Measurements from ENCODE around the gene MRPL16. TPM values are rescaled to one million over a fixed set of nuclear protein-coding genes. Genes with fewer than 3 reads are reported as not detected.

The MRPL16 gene
- total RNA-seq, 1 donor from 2014 or later: 81.8 TPM

DNA sequence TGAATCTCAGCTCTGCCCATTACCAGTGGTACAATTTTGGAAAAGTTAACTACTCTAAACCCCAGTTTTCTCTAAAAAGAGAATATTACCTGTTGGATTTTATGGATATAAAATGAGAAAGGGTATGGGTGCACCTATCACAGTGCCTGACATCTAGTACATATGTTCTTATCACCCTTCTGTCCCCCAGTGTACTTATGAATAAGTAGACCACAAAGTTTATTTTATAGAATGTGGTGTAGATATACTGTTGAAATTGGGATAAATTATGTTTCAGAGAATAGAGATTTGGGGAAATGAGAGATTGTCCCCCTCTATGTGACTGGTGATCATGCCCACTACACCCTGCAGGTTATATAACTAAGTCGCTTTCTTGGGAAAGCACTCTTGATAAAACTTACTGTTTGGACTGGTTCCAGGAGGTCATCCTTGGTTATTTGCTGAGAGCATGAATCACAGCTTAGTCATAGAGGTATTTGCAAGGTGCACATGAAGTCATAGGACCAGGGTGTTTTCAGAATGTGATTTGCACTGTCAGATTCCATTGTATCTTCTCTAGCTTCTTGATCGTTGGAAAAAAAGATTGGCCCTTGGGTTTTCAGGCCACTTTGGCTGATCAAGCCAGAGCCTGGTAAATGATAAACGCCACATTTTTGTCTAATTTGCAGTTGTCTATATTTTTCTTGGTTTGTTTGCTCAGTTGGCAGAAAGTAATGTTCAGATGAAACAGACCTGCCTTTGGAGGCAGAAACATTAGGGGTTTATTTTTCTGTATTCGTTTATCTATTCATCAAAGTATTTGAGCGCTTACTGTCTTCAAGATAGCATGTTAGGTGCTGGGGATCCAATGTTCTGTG, 34.1 kb downstream of the MRPL16 start:
- intact Hi-C loops (cut with micrococcal nuclease): no loop called here

DNA sequence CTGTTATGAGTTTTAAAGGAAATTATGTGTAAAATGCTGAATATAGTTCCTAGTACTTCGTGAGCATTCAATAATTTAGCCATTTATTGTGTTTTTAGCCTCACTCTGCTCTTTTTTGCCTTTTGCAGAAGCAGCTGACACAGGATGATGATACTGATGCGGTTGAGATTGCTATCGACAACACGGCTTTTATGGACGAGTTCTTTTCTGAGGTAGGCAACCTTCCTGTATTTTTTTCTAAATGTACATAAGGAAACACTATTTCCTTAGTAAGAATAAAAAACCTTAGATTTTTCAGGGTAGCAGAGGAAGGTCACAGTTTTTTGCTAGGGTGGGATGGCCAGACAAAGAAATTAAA, 37.5 kb downstream of the MRPL16 start:
- intact Hi-C loops (cut with micrococcal nuclease): loop anchor here (2.0 kb wide), 1 partner anchor 18 kb away; the partner anchor contains the start of gene STX3

DNA sequence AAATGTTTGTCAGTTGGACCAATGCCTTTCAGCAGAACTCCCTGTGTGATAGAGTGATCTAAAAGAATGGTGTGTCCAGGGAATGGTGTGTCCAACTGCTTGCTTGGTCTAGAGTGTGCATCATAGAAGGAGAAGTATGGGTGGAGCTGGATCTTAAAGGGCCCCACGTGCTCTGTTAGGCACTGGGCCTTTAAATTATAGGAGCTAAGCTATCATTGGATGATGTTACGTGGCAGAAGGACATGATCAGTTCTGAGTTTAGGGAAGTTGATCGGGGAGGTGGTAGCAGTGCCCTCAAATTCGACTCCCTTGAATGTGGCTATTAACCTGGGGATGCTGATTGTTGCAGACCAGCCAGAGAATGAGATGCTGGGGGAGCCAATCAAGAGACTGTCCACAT, 39.0 kb downstream of the MRPL16 start:
- intact Hi-C loops (cut with micrococcal nuclease): loop anchor here (2.0 kb wide), 1 partner anchor 17 kb away; the partner anchor contains the start of gene STX3

DNA sequence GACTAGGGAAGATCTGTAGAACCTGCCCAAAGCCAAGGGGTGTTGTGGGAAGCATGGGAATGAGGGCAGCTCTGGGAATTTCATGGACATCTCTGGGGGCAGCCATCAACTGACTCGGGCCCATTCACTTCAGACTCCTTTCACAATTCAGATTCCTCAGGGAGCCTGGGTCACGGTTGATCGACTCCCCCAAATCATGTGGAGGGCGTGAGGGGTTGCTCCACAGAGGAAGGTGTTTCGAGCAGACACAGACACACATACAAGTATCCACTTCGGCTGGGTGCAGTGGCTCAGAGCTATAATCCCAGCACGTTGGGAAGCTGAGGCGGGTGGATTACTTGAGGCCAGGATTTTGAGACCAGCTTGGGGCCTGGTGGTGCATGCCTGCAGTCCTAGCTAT, 39.7 kb downstream of the MRPL16 start:
- intact Hi-C loops (cut with micrococcal nuclease): no loop called here

DNA sequence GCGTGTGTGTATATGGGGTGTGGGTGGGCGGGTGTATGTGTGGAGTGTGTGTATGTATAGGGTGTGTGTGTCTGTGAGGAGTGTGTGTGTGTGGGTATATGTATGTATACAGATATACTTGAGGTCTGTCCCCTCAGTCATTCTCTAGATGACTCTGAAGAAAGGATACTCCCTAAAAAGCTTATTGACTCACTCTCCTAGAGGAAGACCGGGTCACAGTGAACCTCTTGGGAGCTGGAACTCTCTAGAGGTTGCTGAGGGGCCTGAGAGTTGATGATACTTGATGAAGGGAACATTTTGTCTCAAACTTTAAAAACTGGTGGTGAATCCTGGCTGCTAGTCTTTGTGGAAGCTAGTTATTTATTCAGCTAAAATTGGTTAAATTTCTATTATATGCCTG, 40.3 kb downstream of the MRPL16 start:
- intact Hi-C loops (cut with micrococcal nuclease): no loop called here

DNA sequence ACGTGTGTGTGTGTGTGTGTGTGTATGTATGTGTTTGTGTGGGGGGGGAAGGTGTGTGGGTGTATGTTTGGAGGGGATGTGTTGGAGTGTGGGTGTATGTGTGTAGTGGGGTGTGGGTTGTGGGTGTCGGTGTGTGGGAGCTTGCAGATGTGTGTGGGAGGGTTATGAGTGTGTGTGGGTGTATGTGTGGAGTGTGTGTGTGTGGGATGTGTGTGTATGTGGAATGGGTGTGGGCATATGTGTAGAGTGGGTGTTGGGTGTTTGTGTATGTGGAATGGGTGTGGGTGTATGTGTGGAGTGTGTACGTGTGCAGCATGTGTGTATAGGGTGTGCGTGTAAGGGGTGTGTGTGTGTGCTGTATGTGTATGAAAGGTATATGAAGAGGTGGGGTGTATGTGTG, 40.8 kb downstream of the MRPL16 start:
- intact Hi-C loops (cut with micrococcal nuclease): loop anchor here (5.0 kb wide), 1 partner anchor 218 kb away; no protein-coding TSS in a partner anchor

DNA sequence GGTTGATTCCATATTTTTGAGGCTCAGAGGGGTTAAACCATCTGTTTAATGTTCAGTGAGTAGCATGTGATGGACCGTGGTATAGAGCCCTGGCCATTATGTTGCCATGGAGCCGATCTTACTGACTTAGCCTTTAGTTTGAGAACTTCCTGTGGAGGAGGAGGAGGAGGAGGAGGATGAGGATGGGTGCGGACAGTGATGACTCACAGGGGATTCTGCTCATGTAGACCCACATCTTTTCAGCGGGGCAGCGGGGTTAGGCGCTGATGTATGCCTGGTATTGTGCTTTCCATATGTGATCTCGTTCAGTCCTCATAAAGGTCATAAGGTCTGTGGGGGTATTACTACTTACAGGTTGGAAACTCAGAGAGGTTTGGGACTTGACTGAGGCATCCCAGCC, 41.5 kb downstream of the MRPL16 start:
- intact Hi-C loops (cut with micrococcal nuclease): loop anchor here (5.0 kb wide), 1 partner anchor 217 kb away; no protein-coding TSS in a partner anchor

DNA sequence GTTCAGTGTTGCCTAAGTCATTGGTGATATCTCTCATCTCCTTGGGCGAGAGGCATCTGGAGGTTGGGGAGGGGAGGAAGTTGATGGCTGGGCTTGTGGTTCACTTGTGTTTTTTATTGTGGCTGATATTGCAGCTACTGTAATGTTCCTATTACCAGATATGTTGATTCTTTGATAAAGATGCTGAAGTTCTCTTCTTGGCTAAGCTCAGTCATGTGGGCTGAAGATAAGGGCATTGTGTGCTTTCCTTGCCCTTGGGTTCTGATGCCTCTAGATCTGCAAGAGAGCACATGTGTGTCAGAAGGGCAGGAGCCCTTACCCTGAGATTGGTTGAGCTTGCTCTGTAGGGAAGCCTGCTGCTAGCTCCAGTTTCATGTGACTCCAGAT, 43.4 kb downstream of the MRPL16 start:
- intact Hi-C loops (cut with micrococcal nuclease): loop anchor here (1.0 to 5.0 kb wide), 5 partner anchors 13 to 215 kb away; partner anchors contain the start of gene MRPL16

DNA sequence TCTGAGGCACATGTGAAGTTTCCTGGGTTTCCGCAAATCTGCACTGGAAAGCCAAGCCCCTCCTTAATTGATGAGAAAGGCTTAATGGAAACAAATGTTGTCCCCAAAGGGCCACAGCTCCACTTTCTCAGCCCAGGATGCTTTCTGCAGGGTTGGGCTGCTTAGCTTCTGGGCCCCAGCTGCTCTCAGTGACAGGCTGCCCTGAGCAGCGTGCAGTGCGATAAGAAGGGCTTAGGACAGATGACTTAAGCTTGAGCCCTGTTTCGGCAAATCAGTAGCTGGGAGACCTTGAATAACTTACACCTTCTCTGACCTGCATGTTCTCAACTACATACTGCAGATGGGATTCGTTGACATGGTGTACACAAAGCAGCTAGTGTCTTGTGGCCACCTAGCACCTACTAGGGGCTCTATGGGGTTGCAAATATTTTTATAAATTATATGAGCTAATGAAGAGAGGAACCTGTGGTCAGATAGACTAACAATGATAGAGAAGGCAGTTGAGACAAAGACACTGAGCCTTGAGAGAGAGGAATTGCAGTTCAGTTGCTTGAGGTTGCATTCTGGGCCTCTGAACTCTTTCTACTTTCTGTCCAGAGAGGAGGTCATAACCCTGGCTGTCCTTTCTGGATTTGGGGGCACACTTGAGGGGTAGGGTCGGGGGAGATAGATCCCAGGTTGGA, 43.9 kb downstream of the MRPL16 start:
- intact Hi-C loops (cut with micrococcal nuclease): loop anchor here (1.0 to 5.0 kb wide), 5 partner anchors 12 to 214 kb away; partner anchors contain the start of gene MRPL16

DNA sequence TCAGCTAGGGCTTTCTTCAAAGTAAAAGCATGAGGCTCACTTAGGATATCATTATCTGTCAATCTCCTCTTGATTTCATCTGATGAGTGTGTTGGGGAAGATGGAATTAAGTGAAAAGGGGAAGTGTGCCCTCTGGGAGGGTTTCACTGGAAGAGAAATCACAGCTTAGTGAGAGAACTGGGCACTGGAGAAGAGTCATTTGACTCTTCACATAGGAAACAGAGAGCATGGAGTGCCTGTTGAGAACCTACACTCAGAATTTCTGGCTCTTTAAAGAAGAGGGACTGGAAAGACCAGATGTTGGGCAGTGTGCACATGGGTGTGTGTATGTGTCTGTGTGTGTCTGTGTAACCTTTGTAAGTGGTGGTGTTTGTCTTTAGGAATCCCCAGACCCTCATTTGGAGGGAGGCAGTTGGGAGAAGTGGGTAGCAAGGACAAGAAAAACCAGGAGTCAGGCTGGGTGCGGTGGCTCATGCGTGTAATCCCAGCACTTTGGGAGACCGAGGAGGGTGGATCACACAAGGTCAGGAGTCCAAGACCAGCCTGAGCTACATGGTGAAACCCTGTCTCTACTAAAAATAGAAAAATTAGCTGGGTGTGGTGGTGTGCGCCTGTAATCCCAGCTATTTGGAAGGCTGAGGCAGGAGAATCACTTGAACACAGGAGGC, 45.4 kb downstream of the MRPL16 start:
- intact Hi-C loops (cut with micrococcal nuclease): loop anchor here (5.0 kb wide), 1 partner anchor 213 kb away; no protein-coding TSS in a partner anchor

DNA sequence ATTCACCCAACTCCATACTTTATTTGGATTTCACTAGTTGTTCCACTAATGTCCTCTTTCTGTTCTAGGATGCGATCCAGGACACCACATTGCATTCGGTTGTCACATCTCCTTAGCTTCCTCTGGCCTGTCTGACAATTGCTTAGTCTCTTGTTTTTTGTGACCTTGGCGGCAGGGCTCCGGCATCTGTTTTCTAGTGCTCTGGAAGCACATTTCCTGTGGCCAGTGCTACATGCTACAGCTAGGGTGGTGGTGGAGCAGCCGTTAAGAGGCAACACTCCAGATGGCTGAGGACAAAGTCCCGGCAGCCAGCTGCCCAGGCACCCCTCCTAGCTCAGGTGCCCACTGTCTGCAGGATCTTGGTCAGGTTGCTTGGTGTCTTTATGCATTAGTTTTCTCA, 48.6 kb downstream of the MRPL16 start:
- intact Hi-C loops (cut with micrococcal nuclease): no loop called here

DNA sequence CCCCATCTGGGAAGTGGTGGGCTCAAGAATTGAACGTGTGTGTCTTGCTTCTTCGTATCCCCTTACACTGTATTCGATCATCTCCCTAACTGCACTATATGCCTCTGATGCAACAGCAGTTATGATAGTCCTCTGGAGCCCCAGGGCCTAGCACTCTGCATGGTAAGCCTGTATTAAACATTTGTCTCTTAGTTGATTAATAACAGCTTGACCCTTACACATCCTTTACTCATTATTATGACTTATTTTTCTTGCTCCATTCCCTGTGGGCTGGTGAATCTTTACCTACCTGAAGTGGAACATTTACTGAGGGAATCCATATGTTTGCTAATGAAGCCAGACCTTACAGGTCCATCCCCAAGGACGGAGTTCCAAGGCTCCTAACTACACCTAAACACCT, 49.8 kb downstream of the MRPL16 start:
- intact Hi-C loops (cut with micrococcal nuclease): no loop called here

DNA sequence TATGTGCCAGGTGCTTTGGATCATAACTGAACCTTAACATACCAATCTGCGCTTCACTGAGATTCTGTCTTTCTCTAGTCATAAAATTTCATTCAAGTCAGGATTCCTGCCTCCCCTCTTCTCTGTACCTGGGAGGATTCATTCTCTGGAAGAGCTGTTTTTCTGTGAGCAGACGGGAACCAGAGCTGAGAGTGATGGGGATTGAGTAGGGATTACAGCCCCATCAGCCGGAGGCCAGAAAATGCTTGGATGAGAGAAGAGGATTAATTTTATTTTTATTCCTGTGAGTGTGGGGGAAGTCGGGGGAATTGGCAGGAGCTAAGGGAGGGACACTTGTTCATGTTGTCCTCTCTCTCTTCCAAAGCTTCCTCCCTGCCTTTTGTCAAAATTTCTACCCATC, 50.7 kb downstream of the MRPL16 start:
- intact Hi-C loops (cut with micrococcal nuclease): loop anchor here (5.0 kb wide), 1 partner anchor 97 kb away; no protein-coding TSS in a partner anchor

DNA sequence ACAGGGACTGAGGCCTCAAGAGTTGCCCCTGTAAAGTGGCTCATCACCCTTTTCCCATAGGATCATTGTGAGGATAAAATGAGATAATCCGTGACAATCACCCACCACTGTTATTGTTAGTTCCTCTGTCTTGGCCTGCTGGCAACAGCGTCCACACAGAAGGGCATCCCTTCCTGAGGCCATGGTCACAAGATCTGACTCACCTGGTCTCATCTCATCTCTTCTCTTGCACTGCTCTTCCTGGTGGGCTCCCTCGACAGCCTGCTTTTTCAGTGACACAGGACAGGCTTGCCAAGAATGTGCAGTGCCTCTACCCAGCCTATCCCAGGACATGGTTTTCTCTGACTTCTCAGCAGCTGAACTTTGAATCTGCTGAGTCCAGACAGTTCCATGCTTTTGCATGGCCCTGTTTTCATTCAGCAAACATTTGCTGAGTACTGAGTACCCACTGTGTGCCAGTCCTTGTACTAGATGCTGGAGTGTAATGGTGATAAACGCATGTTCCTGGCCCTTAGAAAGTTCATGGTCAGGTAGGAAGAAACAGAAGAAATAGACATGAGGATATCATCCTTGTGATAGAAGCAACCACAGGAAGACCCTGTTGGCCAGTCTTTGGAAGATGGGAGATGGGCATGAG, 52.1 kb downstream of the MRPL16 start:
- intact Hi-C loops (cut with micrococcal nuclease): loop anchor here (5.0 kb wide), 1 partner anchor 99 kb away; no protein-coding TSS in a partner anchor

DNA sequence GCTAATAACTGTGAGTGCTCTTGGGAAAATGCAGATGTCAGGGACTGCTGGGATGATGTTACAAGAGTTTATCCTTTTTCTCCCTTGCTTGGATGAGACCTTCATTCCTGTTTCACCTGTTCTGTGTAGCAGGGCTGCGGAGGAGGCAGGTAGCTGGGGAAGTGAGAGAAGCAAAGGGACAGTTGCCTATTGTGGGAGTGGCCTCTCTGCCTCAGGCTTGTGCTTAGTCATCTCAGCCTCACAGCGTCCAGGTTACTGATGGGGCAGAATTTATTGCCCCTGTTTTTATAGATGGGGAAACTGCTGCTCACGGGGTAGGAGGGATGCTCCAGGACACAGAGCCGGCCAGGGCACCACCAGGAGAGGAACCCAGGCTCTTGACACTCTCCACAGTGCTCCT, 53.7 kb downstream of the MRPL16 start:
- intact Hi-C loops (cut with micrococcal nuclease): loop anchor here (5.0 kb wide), 1 partner anchor 100 kb away; no protein-coding TSS in a partner anchor

DNA sequence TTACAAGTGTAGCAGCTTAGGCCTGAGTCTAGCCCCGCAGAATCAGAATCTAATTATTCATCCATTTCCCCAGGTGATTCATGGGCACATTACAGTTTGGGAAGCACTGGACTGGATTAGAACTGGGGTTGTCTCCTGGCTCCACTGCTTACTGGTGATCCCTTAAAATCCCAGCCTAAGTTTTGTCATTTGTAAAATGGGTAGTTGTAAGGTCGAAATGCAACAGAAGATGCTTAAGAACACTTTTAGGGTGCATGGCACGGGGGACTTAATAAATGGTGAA, 54.1 kb downstream of the MRPL16 start:
- intact Hi-C loops (cut with micrococcal nuclease): loop anchor here (5.0 kb wide), 1 partner anchor 101 kb away; no protein-coding TSS in a partner anchor

Other genes with a start within 250 kb of the MRPL16 start
- 40.3 and 42.3 TPM in 2 replicates for gene OSBP, start 195.0 kb downstream of the MRPL16 start, total RNA-seq
- gene PATL1, start 141.7 kb downstream of the MRPL16 start, total RNA-seq: 51.3 and 51.5 TPM in 2 replicates
- gene OR10V1, start 96.9 kb downstream of the MRPL16 start, total RNA-seq: not detected in 2 replicates
- gene STX3, start 55.4 kb downstream of the MRPL16 start, total RNA-seq: 40.3 and 41.0 TPM in 2 replicates
- gene CBLIF, start 34.7 kb upstream of the MRPL16 start, total RNA-seq: not detected in 2 replicates
- gene TCN1, start 55.7 kb upstream of the MRPL16 start, total RNA-seq: not detected in 2 replicates
- not detected in 2 replicates for gene OOSP3, start 68.0 kb upstream of the MRPL16 start, total RNA-seq
- not detected in 2 replicates for gene OOSP1, start 127.7 kb upstream of the MRPL16 start, total RNA-seq
- not detected in 2 replicates for gene OOSP4A, start 153.3 kb upstream of the MRPL16 start, total RNA-seq
- not detected in 2 replicates for gene OOSP4B, start 206.4 kb upstream of the MRPL16 start, total RNA-seq
- gene OOSP2, start 229.6 kb upstream of the MRPL16 start, total RNA-seq: not detected in 2 replicates
- gene MS4A3, start 245.9 kb upstream of the MRPL16 start, total RNA-seq: not detected in 2 replicates

All from T-helper 2 cell treated with Interferon-gamma antibody and Interleukin-4, amounts not matched to agents 100 ng/mL and 5 ng/mL, for 36 hours (primary cell).